ENCODE measurements around the gene VTA1. TPM values are rescaled to one million over a fixed set of nuclear protein-coding genes. Genes with fewer than 3 reads are reported as not detected.
A peak's percentile ranks its signal among the peaks of the same experiment; 100 is the strongest.
"Not testable (repeated sequence)": the region's sequence is repeated elsewhere in the genome, so short reads cannot be mapped to it uniquely, and the experiment has no call there.

Gene VTA1
- total RNA-seq = 10 to 100 TPM; 29.1 to 37.4 TPM

- no peaks in the 10 kb centered on the region for H3K27me3 Mint-ChIP-seq (ENCODE audit: low read depth)
- peak within 1 kb of the TSS; percentile 99 for H3K27ac Mint-ChIP-seq
- H3K9me3 Mint-ChIP-seq = no peaks in the 10 kb centered on the region
- peak within 1 kb of the TSS; percentile 92 to 99 for H3K4me3 Mint-ChIP-seq
- DNase-seq (peak; percentile 93 to 98), ATAC-seq (replicated peaks in 1 of 2) (peak; percentile 99)
- H3K36me3 Mint-ChIP-seq (ENCODE audit: insufficient read depth in 2 of 2) = peaks cover 2 to 4% of the 10 kb centered on the region in 2 donors
- H3K4me1 Mint-ChIP-seq (ENCODE audit: low read depth) = peaks cover 60% of the 10 kb centered on the region
Measured at GRCh38 chr6:142146828-142147662, at the start of gene VTA1, which contains the start of gene NMBR. Gene VTA1 (plus strand): TSS chr6:142147263. CDS start chr6:142147288, 25 bp downstream. Gene NMBR (minus strand): TSS chr6:142147122. CDS start chr6:142088658, 58,464 bp downstream.

DNA sequence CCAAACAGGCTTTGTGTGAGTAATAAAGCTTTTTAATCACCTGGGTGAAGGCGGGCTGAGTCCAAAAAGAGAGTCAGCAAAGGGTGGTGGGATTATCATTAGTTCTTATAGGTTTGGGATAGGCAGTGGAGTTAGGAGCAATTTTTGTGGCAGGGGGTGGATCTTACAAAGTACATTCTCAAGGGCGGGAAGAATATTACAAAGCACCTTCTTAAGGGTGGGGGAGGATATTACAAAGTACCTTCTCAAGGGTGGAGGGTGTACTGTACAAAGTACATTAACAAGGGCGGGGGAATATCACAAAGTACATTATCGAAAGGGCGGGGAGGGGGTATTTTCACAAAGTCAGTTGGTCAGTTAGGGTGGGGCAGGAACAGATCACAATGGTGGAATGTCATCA lies 42.2 kb upstream of the VTA1 start:
- not testable (repeated sequence) for H3K4me3 Mint-ChIP-seq; H3K27ac Mint-ChIP-seq; H3K9me3 Mint-ChIP-seq; H3K36me3 Mint-ChIP-seq (ENCODE audit: insufficient read depth in 2 of 2); ATAC-seq (replicated peaks in 1 of 2); H3K27me3 Mint-ChIP-seq (ENCODE audit: low read depth); H3K4me1 Mint-ChIP-seq (ENCODE audit: low read depth); DNase-seq

DNA sequence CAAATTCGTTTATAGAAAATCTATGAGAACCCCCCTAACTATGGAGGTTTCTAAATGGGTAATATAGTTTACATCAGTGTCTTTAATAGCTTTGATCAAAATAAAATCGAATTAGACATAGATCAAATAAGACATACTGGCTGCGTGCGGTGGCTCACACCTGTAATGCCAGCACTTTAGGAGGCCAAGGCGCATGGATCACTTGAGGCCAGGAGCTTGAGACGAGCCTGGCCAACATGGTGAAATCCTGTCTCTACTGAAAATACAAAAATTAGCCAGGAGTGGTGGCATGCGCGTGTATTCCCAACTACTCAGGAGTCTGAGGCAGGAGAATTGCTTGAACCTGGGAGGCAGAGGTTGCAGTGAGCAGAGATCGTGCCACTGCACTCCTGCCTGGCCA lies 36.2 kb upstream of the VTA1 start:
- H3K4me3 Mint-ChIP-seq; H3K27ac Mint-ChIP-seq; H3K36me3 Mint-ChIP-seq (ENCODE audit: insufficient read depth in 2 of 2); ATAC-seq (replicated peaks in 1 of 2); H3K9me3 Mint-ChIP-seq; H3K4me1 Mint-ChIP-seq (ENCODE audit: low read depth); DNase-seq; H3K27me3 Mint-ChIP-seq (ENCODE audit: low read depth): not testable (repeated sequence)

GRCh38 chr6:142112451-142113061 lies 34.5 kb upstream of the VTA1 start:
- Mint-ChIP-seq H3K9me3 (no peaks in the 10 kb centered on the region), H3K4me3 (no peak overlapping the region), H3K4me1 (ENCODE audit: low read depth) (no peaks in the 10 kb centered on the region), H3K36me3 (ENCODE audit: insufficient read depth in 2 of 2) (no peaks in the 10 kb centered on the region), H3K27me3 (ENCODE audit: low read depth) (peaks cover 6% of the 10 kb centered on the region), H3K27ac (no peak overlapping the region)
- DNase-seq = peak; percentile 69 to 74
- no peak for ATAC-seq (replicated peaks in 1 of 2)

DNA sequence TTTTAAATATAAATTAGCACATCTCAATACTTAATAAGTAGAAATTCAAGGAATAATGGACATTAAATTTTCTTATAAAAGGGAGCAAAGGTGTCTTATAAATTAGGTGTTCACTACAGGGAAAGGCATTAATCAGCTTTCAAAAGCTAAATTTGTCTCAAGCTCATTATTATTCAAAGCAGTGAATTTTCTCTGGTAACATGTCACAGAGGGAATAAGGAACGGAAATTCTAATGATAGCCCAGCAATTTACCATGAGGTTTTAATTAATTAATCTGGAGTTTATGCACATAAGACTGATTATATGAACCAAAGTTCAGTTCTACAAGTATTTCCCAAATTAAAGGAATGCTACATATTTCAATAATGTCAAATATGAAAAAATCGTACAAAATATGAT lies 29.7 kb upstream of the VTA1 start:
- H3K4me1 Mint-ChIP-seq (ENCODE audit: low read depth) = no peaks in the 10 kb centered on the region
- DNase-seq (no peak), ATAC-seq (replicated peaks in 1 of 2) (no peak)
- H3K36me3 Mint-ChIP-seq (ENCODE audit: insufficient read depth in 2 of 2) = no peaks in the 10 kb centered on the region
- no peak overlapping the region for H3K27ac Mint-ChIP-seq
- H3K4me3 Mint-ChIP-seq = no peak overlapping the region
- peaks cover 15% of the 10 kb centered on the region for H3K27me3 Mint-ChIP-seq (ENCODE audit: low read depth)
- no peaks in the 10 kb centered on the region for H3K9me3 Mint-ChIP-seq

GRCh38 chr6:142118328-142118727 lies 28.7 kb upstream of the VTA1 start:
- Mint-ChIP-seq H3K9me3 (no peaks in the 10 kb centered on the region), H3K27me3 (ENCODE audit: low read depth) (peaks cover 15% of the 10 kb centered on the region), H3K36me3 (ENCODE audit: insufficient read depth in 2 of 2) (no peaks in the 10 kb centered on the region), H3K4me3 (no peak overlapping the region), H3K4me1 (ENCODE audit: low read depth) (no peaks in the 10 kb centered on the region), H3K27ac (peak overlapping the region; percentile 76)
- no peak for DNase-seq
- ATAC-seq (replicated peaks in 1 of 2) = no peak

DNA sequence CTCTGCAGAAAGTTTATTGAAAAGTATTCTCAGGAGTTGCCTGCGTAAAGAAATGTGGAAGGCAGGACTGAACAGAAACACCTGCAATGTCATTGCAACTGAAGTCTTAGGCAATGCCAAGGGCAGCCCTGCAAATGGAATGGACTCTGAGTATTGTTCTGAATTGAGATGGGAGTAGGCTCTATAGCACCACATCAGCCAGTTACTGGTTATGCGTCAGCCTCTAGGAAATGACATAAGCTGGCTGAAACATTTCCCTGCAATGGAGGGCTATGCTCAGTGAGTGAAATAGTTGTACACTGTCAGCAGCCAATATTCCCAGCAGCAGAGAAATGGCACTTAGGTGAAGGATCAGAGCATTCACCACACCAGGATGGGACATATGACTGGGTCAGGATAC lies 28.1 kb upstream of the VTA1 start:
- Mint-ChIP-seq H3K27ac (no peak overlapping the region), H3K4me3 (no peak overlapping the region), H3K9me3 (no peaks in the 10 kb centered on the region), H3K27me3 (ENCODE audit: low read depth) (peaks cover 15% of the 10 kb centered on the region), H3K36me3 (ENCODE audit: insufficient read depth in 2 of 2) (no peaks in the 10 kb centered on the region), H3K4me1 (ENCODE audit: low read depth) (no peaks in the 10 kb centered on the region)
- no peak for DNase-seq
- peak in 1 of 2 donors; percentile 56 for ATAC-seq (replicated peaks in 1 of 2)

- no peaks in the 10 kb centered on the region for H3K9me3 Mint-ChIP-seq
- H3K36me3 Mint-ChIP-seq (ENCODE audit: insufficient read depth in 2 of 2) = no peaks in the 10 kb centered on the region
- H3K27ac Mint-ChIP-seq = no peak overlapping the region
- DNase-seq (no peak), ATAC-seq (replicated peaks in 1 of 2) (no peak)
- H3K27me3 Mint-ChIP-seq (ENCODE audit: low read depth) = peaks cover 11% of the 10 kb centered on the region
- H3K4me1 Mint-ChIP-seq (ENCODE audit: low read depth) = no peaks in the 10 kb centered on the region
- H3K4me3 Mint-ChIP-seq = no peak overlapping the region
Measured at GRCh38 chr6:142121342-142121741, 25.7 kb upstream of the VTA1 start.

DNA sequence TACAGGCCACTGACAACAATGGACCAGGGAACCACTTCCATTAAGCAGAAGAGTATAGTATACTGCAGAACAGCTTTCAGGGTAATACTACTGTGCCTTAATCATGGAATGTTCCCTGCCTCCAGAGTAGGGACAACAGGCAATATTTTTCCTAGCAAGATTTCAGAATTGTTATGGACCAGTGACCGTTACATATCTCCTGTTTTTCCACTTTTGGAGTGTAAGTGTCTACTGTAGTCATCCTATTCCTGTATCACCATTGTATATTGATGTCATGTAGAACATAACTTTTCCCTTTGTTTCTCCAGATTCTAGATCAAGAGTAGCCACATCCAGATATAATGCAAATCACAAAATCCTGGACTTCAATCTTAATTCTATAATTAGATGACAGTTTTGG lies 16.2 kb upstream of the VTA1 start:
- DNase-seq (no peak), ATAC-seq (replicated peaks in 1 of 2) (no peak)
- H3K4me3 Mint-ChIP-seq = no peak overlapping the region
- H3K27me3 Mint-ChIP-seq (ENCODE audit: low read depth) = peaks cover 25% of the 10 kb centered on the region
- H3K4me1 Mint-ChIP-seq (ENCODE audit: low read depth) = no peaks in the 10 kb centered on the region
- no peak overlapping the region for H3K27ac Mint-ChIP-seq
- H3K9me3 Mint-ChIP-seq = no peaks in the 10 kb centered on the region
- H3K36me3 Mint-ChIP-seq (ENCODE audit: insufficient read depth in 2 of 2) = no peaks in the 10 kb centered on the region

DNA sequence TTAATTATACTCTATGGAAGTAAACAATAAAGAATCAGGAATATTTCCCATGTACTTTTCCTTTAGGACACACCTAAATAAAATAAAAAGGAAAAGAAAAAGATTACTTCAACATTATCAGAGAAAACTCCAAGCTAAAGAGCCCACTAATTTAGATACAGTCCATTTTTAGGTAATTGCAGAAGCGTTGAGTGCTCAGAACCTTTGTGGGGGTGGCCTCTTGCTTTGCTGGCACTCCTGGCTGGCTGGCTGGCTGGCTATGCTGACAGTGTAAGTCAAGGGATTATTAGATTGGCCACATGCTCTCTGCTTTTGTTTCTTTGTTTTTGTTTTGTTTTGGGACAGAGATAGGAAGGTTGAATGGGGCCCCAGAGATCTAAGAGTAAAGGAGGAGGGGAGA lies 14.4 kb upstream of the VTA1 start, which contains the start of gene GJE1:
GJE1 (plus strand) TSS at position 301 of the 400 bp plus-strand sequence. CDS start 234 bp downstream, outside the sequence.
- Mint-ChIP-seq H3K4me1 (ENCODE audit: low read depth) (no peaks in the 10 kb centered on the region), H3K27ac (no peak within 1 kb of the TSS), H3K27me3 (ENCODE audit: low read depth) (peaks cover 13% of the 10 kb centered on the region), H3K36me3 (ENCODE audit: insufficient read depth in 2 of 2) (no peaks in the 10 kb centered on the region), H3K9me3 (no peaks in the 10 kb centered on the region), H3K4me3 (no peak within 1 kb of the TSS)
- DNase-seq (no peak), ATAC-seq (replicated peaks in 1 of 2) (no peak)

DNA sequence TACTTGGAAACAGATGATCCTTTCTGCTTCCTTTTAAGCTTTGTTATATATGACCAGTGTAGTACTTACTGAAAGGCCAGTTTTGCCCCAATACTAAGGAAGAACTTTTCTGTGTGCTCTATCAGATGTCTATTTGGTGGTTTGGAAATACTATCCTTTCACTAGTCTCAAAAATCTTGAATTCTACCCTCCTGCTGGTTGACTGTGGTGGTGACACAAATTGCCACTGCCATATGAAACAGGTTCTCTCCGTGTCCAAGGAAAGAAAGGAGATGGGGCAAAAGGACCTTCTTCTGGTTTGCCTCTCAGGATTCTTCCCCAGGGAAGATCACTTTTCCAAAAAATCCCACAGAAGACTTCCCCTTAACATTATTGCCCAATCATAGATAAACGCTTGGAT lies 8.2 kb upstream of the VTA1 start:
- Mint-ChIP-seq H3K27me3 (ENCODE audit: low read depth) (peaks cover 11% of the 10 kb centered on the region), H3K4me1 (ENCODE audit: low read depth) (no peaks in the 10 kb centered on the region), H3K27ac (no peak overlapping the region), H3K9me3 (no peaks in the 10 kb centered on the region), H3K4me3 (no peak overlapping the region), H3K36me3 (ENCODE audit: insufficient read depth in 2 of 2) (no peaks in the 10 kb centered on the region)
- no peak for DNase-seq
- ATAC-seq (replicated peaks in 1 of 2) = no peak

- Mint-ChIP-seq H3K27me3 (ENCODE audit: low read depth) (peaks cover 11% of the 10 kb centered on the region), H3K4me1 (ENCODE audit: low read depth) (peaks cover 15% of the 10 kb centered on the region)
- not testable (repeated sequence) for H3K9me3 Mint-ChIP-seq; DNase-seq; H3K27ac Mint-ChIP-seq; ATAC-seq (replicated peaks in 1 of 2); H3K36me3 Mint-ChIP-seq (ENCODE audit: insufficient read depth in 2 of 2); H3K4me3 Mint-ChIP-seq
Measured at GRCh38 chr6:142141531-142141930, 5.5 kb upstream of the VTA1 start.

GRCh38 chr6:142152746-142153145 lies 5.7 kb downstream of the VTA1 start:
- Mint-ChIP-seq H3K36me3 (ENCODE audit: insufficient read depth in 2 of 2) (peaks cover 0 to 4% of the 10 kb centered on the region in 2 donors), H3K4me3 (peak overlapping the region in 1 of 2 donors; percentile 35), H3K27me3 (ENCODE audit: low read depth) (no peaks in the 10 kb centered on the region), H3K9me3 (no peaks in the 10 kb centered on the region), H3K4me1 (ENCODE audit: low read depth) (peaks cover 59% of the 10 kb centered on the region), H3K27ac (peak overlapping the region; percentile 62)
- ATAC-seq (replicated peaks in 1 of 2) (no peak), DNase-seq (no peak)
